ENCODE data around the gene TCEA2. TPM values are rescaled to one million over a fixed set of nuclear protein-coding genes. Genes with fewer than 3 reads are reported as not detected.

TCEA2 gene
- total and polyA plus RNA-seq, 2 of the 13 experiments (the other 11 are each of a cell fraction or from before 2014, with no cell fraction given), result 28.1 to 33.7 TPM

DNA sequence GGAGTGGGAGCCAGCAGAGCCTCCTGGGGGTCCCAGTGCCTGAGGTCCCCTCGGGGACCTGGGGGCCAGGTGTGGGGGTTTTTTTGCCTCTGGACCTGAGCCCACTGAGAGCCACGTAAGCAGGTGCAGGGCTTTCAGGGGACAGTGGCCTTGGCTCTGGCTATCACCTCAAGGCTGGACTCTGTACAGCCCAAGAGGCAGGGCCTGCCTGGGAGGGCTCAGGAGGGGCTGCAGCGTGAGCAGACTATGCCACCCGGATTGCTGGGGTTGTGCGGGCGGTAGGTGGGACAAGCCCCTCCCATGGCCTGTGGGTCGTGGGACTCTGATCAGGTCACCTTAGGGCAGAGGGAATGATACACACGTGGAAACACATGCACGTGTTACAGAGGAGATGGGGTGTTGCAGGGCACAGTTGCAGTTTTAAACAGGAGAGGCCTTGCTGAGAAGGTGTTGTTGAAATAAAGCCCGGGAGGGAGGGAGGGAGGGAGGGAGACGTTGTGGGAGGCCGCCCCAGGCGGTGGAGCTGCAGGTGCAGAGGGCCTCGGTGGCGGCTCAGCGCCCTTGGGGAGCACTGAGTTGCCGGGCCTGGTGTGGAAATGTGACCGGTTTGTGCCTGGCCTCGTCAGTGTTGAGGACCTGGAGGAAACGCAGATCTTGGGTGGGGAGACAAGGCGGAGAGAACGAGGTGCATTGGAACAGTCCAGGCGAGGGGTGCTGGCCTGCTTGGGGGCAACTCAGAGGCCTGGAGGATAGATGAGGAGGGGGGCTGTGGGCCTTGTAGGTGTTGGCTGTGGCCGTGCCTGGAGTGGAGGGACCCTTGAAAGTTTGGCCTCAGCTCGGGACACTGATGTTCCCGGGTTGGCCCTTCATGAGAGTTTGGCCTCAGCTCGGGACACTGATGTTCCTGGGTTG lies 2.3 kb downstream of the TCEA2 start (continued):
- TF ChIP-seq LRRFIP1 (CRISPR knock-in tag; conservative IDR thresholded peaks at IDR 0.05), result no peak
- TF ChIP-seq, protein P1, sequence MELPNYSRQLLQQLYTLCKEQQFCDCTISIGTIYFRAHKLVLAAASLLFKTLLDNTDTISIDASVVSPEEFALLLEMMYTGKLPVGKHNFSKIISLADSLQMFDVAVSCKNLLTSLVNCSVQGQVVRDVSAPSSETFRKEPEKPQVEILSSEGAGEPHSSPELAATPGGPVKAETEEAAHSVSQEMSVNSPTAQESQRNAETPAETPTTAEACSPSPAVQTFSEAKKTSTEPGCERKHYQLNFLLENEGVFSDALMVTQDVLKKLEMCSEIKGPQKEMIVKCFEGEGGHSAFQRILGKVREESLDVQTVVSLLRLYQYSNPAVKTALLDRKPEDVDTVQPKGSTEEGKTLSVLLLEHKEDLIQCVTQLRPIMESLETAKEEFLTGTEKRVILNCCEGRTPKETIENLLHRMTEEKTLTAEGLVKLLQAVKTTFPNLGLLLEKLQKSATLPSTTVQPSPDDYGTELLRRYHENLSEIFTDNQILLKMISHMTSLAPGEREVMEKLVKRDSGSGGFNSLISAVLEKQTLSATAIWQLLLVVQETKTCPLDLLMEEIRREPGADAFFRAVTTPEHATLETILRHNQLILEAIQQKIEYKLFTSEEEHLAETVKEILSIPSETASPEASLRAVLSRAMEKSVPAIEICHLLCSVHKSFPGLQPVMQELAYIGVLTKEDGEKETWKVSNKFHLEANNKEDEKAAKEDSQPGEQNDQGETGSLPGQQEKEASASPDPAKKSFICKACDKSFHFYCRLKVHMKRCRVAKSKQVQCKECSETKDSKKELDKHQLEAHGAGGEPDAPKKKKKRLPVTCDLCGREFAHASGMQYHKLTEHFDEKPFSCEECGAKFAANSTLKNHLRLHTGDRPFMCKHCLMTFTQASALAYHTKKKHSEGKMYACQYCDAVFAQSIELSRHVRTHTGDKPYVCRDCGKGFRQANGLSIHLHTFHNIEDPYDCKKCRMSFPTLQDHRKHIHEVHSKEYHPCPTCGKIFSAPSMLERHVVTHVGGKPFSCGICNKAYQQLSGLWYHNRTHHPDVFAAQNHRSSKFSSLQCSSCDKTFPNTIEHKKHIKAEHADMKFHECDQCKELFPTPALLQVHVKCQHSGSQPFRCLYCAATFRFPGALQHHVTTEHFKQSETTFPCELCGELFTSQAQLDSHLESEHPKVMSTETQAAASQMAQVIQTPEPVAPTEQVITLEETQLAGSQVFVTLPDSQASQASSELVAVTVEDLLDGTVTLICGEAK (IDR thresholded peaks at IDR 0.05), result no peak
- TF ChIP-seq, protein P1 (CRISPR knock-in tag; IDR thresholded peaks at IDR 0.05), result peak; percentile 49; the same call in 1 of the 2 replicates
- TF ChIP-seq CSRNP1 (CRISPR knock-in tag; IDR thresholded peaks at IDR 0.05), result peak; percentile 66
- peak; percentile 45; the same call in 1 of the 2 replicates for TF ChIP-seq ZNF839 (CRISPR knock-in tag; IDR thresholded peaks at IDR 0.05; ENCODE audit: borderline replicate concordance)
- no peak for TF ChIP-seq TEF (CRISPR knock-in tag; IDR thresholded peaks at IDR 0.05)
- no peak for TF ChIP-seq ZNF10 (CRISPR knock-in tag; IDR thresholded peaks at IDR 0.05; ENCODE audit: borderline replicate concordance, low read depth)
- TF ChIP-seq ZNF446 (CRISPR knock-in tag; IDR thresholded peaks at IDR 0.05), result peak; percentile 60; the same call in 1 of the 2 replicates
- no peak for TF ChIP-seq RFX3 (CRISPR knock-in tag; IDR thresholded peaks at IDR 0.05)
- TF ChIP-seq, protein P2, sequence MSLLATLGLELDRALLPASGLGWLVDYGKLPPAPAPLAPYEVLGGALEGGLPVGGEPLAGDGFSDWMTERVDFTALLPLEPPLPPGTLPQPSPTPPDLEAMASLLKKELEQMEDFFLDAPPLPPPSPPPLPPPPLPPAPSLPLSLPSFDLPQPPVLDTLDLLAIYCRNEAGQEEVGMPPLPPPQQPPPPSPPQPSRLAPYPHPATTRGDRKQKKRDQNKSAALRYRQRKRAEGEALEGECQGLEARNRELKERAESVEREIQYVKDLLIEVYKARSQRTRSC (CRISPR knock-in tag; IDR thresholded peaks at IDR 0.05; ENCODE audit: low read depth), result 0 out of 2 replicates have a peak, but pooled peaks have one; percentile 71
